Panc1 (cell line): ENCODE measurements around the gene CACNA1E. TPM values are rescaled to one million over a fixed set of nuclear protein-coding genes. Genes with fewer than 3 reads are reported as not detected.

Experiments
- ATAC-seq: fragments of 200-7000 bp; cut with Tn5 transposase; 2 replicates; pipeline ENCODE4 v1.9.1; 2020; ENCODE audit warnings: mild to moderate bottlenecking, moderate library complexity
- BruUV-seq: library from RNA; stranded (reverse); fragments of 400-500 nt; replicated peaks from 2 replicates; lab custom pipeline; 2021; lab: Mats Ljungman, UMichigan
- CTCF ChIA-PET: fragments of 300-600 bp; sonication (Branson Sonifier 250); formaldehyde crosslinking; loops from one replicate; lab custom pipeline; 2022; ENCODE audit warnings: antibody characterized with exemption; lab: Charles Lee
- POLR2A ChIA-PET: fragments of 300-600 bp; sonication (Branson Sonifier 250); formaldehyde crosslinking; loops from one replicate; lab custom pipeline; 2022; ENCODE audit warnings: antibody characterized with exemption; lab: Charles Lee
- DNase-seq: peaks from one replicate; pipeline ENCODE4 v3.0.0-alpha.2; 2010; ENCODE audit warnings: low read depth, low spot score
- H3K27ac ChIP-seq: 2 replicates; pipeline ENCODE4 v1.5.1; 2011; ENCODE audit warnings: mild to moderate bottlenecking, low read length, inconsistent platforms
- H3K27me3 ChIP-seq: fragments of 200-500 bp; sonication (Bioruptor generic); 2 replicates; pipeline ENCODE4 v1.6.0; 2014; ENCODE audit warnings: low read length, inconsistent platforms; ENCODE audit not compliant: control insufficient read depth, insufficient read depth
- H3K36me3 ChIP-seq: fragments of 200-500 bp; sonication (Bioruptor generic); 2 replicates; pipeline ENCODE4 v1.5.1; 2014; ENCODE audit warnings: inconsistent platforms, mild to moderate bottlenecking, low read length, moderate library complexity; ENCODE audit not compliant: control insufficient read depth, insufficient read depth
- H3K4me1 ChIP-seq: 2 replicates; pipeline ENCODE4 v1.5.1; 2011; ENCODE audit warnings: inconsistent platforms, mild to moderate bottlenecking, low read length, moderate library complexity; ENCODE audit not compliant: control insufficient read depth, insufficient read depth
- H3K4me3 ChIP-seq, 2 experiments: 2 replicates each; pipeline ENCODE4 v1.5.1; 2011 to 2012; ENCODE audit warnings: low read depth in 2 of 2, low read length in 2 of 2, mild to moderate bottlenecking in 2 of 2, inconsistent platforms in 1 of 2, moderate library complexity in 1 of 2
- H3K9me3 ChIP-seq: fragments of 200-500 bp; sonication (Bioruptor generic); 2 replicates; pipeline ENCODE4 v1.5.1; 2014; ENCODE audit warnings: low read depth, mild to moderate bottlenecking, inconsistent platforms, low read length, moderate library complexity; ENCODE audit not compliant: control insufficient read depth, insufficient read depth
- CTCF ChIP-seq: fragments of 450-650 bp; IDR thresholded peaks from 2 replicates; pipeline ENCODE4 v1.5.1; 2017; ENCODE audit warnings: mild to moderate bottlenecking
- POLR2AphosphoS5 ChIP-seq: IDR thresholded peaks from 2 replicates; pipeline ENCODE4 v1.6.1; 2012; ENCODE audit warnings: mild to moderate bottlenecking, low read depth, low read length, moderate library complexity
- SIN3A ChIP-seq: IDR thresholded peaks from 2 replicates; pipeline ENCODE4 v1.6.1; 2012; ENCODE audit warnings: low read depth, mild to moderate bottlenecking, low read length, moderate library complexity, borderline replicate concordance; ENCODE audit not compliant: insufficient read depth
- TCF7L2 ChIP-seq: IDR thresholded peaks from 2 replicates; pipeline ENCODE4 v1.6.1; 2011; ENCODE audit warnings: mild to moderate bottlenecking, low read depth, low read length, inconsistent platforms
- in situ Hi-C: cut with HindIII; loops from 2 replicates; pipeline ENCODE4 v1.10.0; 2016; ENCODE audit warnings: low sequenced_read_pairs, low pct_unique_long_range_greater_than_20kb
- intact Hi-C: fragments of 100-400 bp; cut with micrococcal nuclease; formaldehyde crosslinking; loops from one replicate; pipeline ENCODE4 v1.10.0; 2022; ENCODE audit not compliant: unreplicated experiment
- total RNA-seq: library from RNA; stranded (reverse); gene quantifications from one replicate; pipeline ENCODE4 v1.2.1, GENCODE V29; 2021; ENCODE audit not compliant: unreplicated experiment
- TF ChIP-seq, protein P1 (sequence below), 2 experiments: IDR thresholded peaks; 2 replicates each; pipeline ENCODE4 v1.6.1; 2011 to 2012; ENCODE audit warnings: low read depth in 2 of 2, control low read depth in 1 of 2, low read length in 1 of 2, mild to moderate bottlenecking in 1 of 2, moderate library complexity in 1 of 2; ENCODE audit not compliant: insufficient read depth in 1 of 2

The CACNA1E gene
- total RNA-seq, 1 experiment from 2014 or later: not detected

DNA sequence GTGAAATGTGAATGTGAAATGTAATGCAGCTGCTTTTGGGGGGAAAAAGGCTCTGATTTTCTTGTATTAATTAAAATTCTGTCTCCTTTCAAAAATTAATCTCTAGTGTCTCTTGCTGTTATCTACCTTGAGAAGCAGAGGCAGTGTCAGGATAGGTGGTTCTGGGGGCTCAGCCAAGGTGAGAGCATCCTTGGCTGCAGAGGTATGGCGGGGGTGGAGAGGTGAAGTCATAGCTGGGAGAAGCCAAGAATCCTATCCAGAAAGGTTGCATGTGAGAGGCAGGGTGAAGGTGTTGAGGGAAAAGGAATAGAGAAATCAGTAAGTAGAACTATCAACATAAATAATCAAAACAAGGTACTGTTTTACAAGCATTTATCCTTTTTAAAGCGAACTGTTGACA lies 181.2 kb downstream of the CACNA1E start:
- Histone ChIP-seq H3K36me3 (no peaks in the 10 kb centered on the region), H3K9me3 (no peaks in the 10 kb centered on the region), H3K27me3 (no peaks in the 10 kb centered on the region), H3K27ac (no peak overlapping the region), H3K4me1 (no peaks in the 10 kb centered on the region), H3K4me3 (no peak overlapping the region)
- intact Hi-C loops: no loop called here
- TF ChIP-seq TCF7L2: no peak
- no peak for TF ChIP-seq CTCF
- TF ChIP-seq SIN3A: no peak
- TF ChIP-seq, protein P1, sequence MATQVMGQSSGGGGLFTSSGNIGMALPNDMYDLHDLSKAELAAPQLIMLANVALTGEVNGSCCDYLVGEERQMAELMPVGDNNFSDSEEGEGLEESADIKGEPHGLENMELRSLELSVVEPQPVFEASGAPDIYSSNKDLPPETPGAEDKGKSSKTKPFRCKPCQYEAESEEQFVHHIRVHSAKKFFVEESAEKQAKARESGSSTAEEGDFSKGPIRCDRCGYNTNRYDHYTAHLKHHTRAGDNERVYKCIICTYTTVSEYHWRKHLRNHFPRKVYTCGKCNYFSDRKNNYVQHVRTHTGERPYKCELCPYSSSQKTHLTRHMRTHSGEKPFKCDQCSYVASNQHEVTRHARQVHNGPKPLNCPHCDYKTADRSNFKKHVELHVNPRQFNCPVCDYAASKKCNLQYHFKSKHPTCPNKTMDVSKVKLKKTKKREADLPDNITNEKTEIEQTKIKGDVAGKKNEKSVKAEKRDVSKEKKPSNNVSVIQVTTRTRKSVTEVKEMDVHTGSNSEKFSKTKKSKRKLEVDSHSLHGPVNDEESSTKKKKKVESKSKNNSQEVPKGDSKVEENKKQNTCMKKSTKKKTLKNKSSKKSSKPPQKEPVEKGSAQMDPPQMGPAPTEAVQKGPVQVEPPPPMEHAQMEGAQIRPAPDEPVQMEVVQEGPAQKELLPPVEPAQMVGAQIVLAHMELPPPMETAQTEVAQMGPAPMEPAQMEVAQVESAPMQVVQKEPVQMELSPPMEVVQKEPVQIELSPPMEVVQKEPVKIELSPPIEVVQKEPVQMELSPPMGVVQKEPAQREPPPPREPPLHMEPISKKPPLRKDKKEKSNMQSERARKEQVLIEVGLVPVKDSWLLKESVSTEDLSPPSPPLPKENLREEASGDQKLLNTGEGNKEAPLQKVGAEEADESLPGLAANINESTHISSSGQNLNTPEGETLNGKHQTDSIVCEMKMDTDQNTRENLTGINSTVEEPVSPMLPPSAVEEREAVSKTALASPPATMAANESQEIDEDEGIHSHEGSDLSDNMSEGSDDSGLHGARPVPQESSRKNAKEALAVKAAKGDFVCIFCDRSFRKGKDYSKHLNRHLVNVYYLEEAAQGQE (IDR thresholded peaks at IDR 0.05; ENCODE audit: insufficient read depth in 1 of 2, low read depth in 2 of 2, low read length in 1 of 2): no peak
- TF ChIP-seq POLR2AphosphoS5: no peak
- in situ Hi-C loops: no loop called here
- CTCF ChIA-PET: interaction anchor here (0.6 kb wide), 1 partner anchor 449 kb away, joined by 4 read pairs; no protein-coding TSS in a partner anchor
- BruUV-seq: no TSS peak
- POLR2A ChIA-PET: no interaction called here
- no peak for DNase-seq
- no peak for ATAC-seq

- CTCF ChIA-PET: no interaction called here
- no peak for ATAC-seq
- in situ Hi-C loops: no loop called here
These were observed 185.9 kb downstream of the CACNA1E start for GRCh38 chr1:181669246-181669645.

More at GRCh38 chr1:181669246-181669645, 185.9 kb downstream of the CACNA1E start:
- intact Hi-C loops: no loop called here
- no peak for DNase-seq
- no peaks in the 10 kb centered on the region for H3K4me1 ChIP-seq
- H3K36me3 ChIP-seq: no peaks in the 10 kb centered on the region
- no peak overlapping the region for H3K4me3 ChIP-seq
- no peaks in the 10 kb centered on the region for H3K9me3 ChIP-seq
- no peaks in the 10 kb centered on the region for H3K27me3 ChIP-seq
- POLR2A ChIA-PET: no interaction called here
- no peak overlapping the region for H3K27ac ChIP-seq
- TF ChIP-seq POLR2AphosphoS5 (no peak), CTCF (no peak), SIN3A (no peak)
- no TSS peak for BruUV-seq
